Myometrial cell (primary cell): Measurements from ENCODE around the gene SYNM. TPM values are rescaled to one million over a fixed set of nuclear protein-coding genes. Genes with fewer than 3 reads are reported as not detected.

ENCODE experiments used
- total RNA-seq: library from RNA; depleted of rRNA; stranded (reverse); fragments of >200 nt; gene quantifications from 2 replicates; pipeline ENCODE4 v1.2.3, GENCODE V29; 2015

Gene SYNM
- total RNA-seq, result 0.29 and 1.1 TPM in 2 replicates

GRCh38 chr15:99104788-99105513, at the start of gene SYNM:
Gene SYNM (plus strand): TSS chr15:99105080. CDS start chr15:99105200, 120 bp downstream.

Other genes with a start within 250 kb of the SYNM start
- gene PGPEP1L, start 97.3 kb upstream of the SYNM start, total RNA-seq, result not detected in 2 replicates
- gene TTC23, start 144.5 kb downstream of the SYNM start, total RNA-seq, result 9.8 and 21.1 TPM in 2 replicates
- 28.0 and 43.5 TPM in 2 replicates for gene LRRC28, start 146.4 kb downstream of the SYNM start, total RNA-seq